NCI-H128 (cell line): ENCODE measurements around the gene DOCK4.

Experiments used
- DNase-seq: peaks from one replicate; lab custom pipeline; 2025; ENCODE audit not compliant: unreplicated experiment; lab: John Stamatoyannopoulos, UW

The DOCK4 gene

GRCh38 chr7:112193915-112194502 lies 12.2 kb downstream of the DOCK4 start:
- DNase-seq, result no peak

- no peak for DNase-seq
Measured at GRCh38 chr7:112192236-112193154, 13.7 kb downstream of the DOCK4 start.

GRCh38 chr7:112190120-112190519 lies 16.1 kb downstream of the DOCK4 start:
- DNase-seq, result no peak

GRCh38 chr7:112189691-112190090 lies 16.5 kb downstream of the DOCK4 start:
- no peak for DNase-seq

GRCh38 chr7:112188257-112188656 lies 17.9 kb downstream of the DOCK4 start:
- no peak for DNase-seq

GRCh38 chr7:112186300-112186699 lies 19.9 kb downstream of the DOCK4 start:
- DNase-seq, result no peak

GRCh38 chr7:112185005-112185834 lies 21.0 kb downstream of the DOCK4 start:
- DNase-seq, result no peak

GRCh38 chr7:112184455-112184854 lies 21.7 kb downstream of the DOCK4 start:
- no peak for DNase-seq

- no peak for DNase-seq
Measured at GRCh38 chr7:112183266-112183665, 22.9 kb downstream of the DOCK4 start.

- no peak for DNase-seq
Measured at GRCh38 chr7:112182749-112183148, 23.4 kb downstream of the DOCK4 start.

GRCh38 chr7:112180223-112180622 lies 26.0 kb downstream of the DOCK4 start:
- DNase-seq, result no peak

GRCh38 chr7:112176693-112177415 lies 29.3 kb downstream of the DOCK4 start:
- no peak for DNase-seq

- DNase-seq, result no peak
Measured at GRCh38 chr7:112176241-112176640, 30.0 kb downstream of the DOCK4 start.

- no peak for DNase-seq
Measured at GRCh38 chr7:112174192-112174591, 32.0 kb downstream of the DOCK4 start.

GRCh38 chr7:112173568-112173905 lies 32.7 kb downstream of the DOCK4 start:
- no peak for DNase-seq

GRCh38 chr7:112172870-112173567 lies 33.2 kb downstream of the DOCK4 start:
- DNase-seq, result no peak

GRCh38 chr7:112171673-112172072 lies 34.5 kb downstream of the DOCK4 start:
- no peak for DNase-seq

GRCh38 chr7:112168915-112169314 lies 37.3 kb downstream of the DOCK4 start:
- no peak for DNase-seq

GRCh38 chr7:112167147-112167546 lies 39.1 kb downstream of the DOCK4 start:
- DNase-seq, result no peak

- no peak for DNase-seq
Measured at GRCh38 chr7:112162784-112163506, 43.3 kb downstream of the DOCK4 start.
